Naive B cell (primary cell): Measurements from ENCODE around the gene CLIC3. TPM values are rescaled to one million over a fixed set of nuclear protein-coding genes. Genes with fewer than 3 reads are reported as not detected.

Experiments
- ATAC-seq, 2 donors: fragments of 150-1000 bp; cut with Tn5 transposase; 2 replicates each; pipeline ENCODE4 v1.10.0; 2021; ENCODE audit warnings: low read depth in 2 of 2, mild to moderate bottlenecking in 2 of 2, moderate library complexity in 2 of 2
- DNase-seq: peaks from one replicate; pipeline ENCODE4 v3.0.0; 2022
- H3K27ac Mint-ChIP-seq, 6 donors: one replicate each; pipeline ENCODE4 v1.8.0; 2020 to 2022; ENCODE audit warnings: mild to moderate bottlenecking in 6 of 6, mixed read lengths in 6 of 6, moderate library complexity in 5 of 6, inconsistent platforms in 2 of 6
- H3K27me3 Mint-ChIP-seq, 3 donors: one replicate each; pipeline ENCODE4 v1.8.0; 2021 to 2022; ENCODE audit warnings: mixed read lengths in 3 of 3, mild to moderate bottlenecking in 1 of 3
- H3K36me3 Mint-ChIP-seq, 2 donors: one replicate each; pipeline ENCODE4 v1.8.0; 2020 to 2022; ENCODE audit warnings: mixed read lengths in 2 of 2, inconsistent platforms in 1 of 2, mild to moderate bottlenecking in 1 of 2
- H3K4me1 Mint-ChIP-seq, 3 donors: one replicate each; pipeline ENCODE4 v1.8.0; 2020 to 2022; ENCODE audit warnings: mixed read lengths in 3 of 3, inconsistent platforms in 1 of 3, mild to moderate bottlenecking in 1 of 3, moderate library complexity in 1 of 3
- H3K4me3 Mint-ChIP-seq, 8 donors: one replicate each; pipeline ENCODE4 v1.8.0; 2020 to 2022; ENCODE audit warnings: mild to moderate bottlenecking in 8 of 8, mixed read lengths in 8 of 8, moderate library complexity in 8 of 8, inconsistent platforms in 2 of 8
- H3K9me3 Mint-ChIP-seq, 7 donors: one replicate each; pipeline ENCODE4 v1.8.0; 2020 to 2022; ENCODE audit warnings: mixed read lengths in 7 of 7, mild to moderate bottlenecking in 5 of 7, inconsistent platforms in 2 of 7, moderate library complexity in 1 of 7
- polyA plus RNA-seq, 6 donors: library from polyadenylated mRNA; unstranded; fragments of 300-500 nt; fragmentation: Illumina TruSeq; gene quantifications; one replicate each; pipeline ENCODE4 v1.2.3, GENCODE V29; 2021; ENCODE audit warnings: low read depth in 6 of 6

CLIC3 gene
- polyA plus RNA-seq, 6 donors from 2014 or later = 0.82 to 2.7 (median 1.1) TPM; not detected in 1

DNA sequence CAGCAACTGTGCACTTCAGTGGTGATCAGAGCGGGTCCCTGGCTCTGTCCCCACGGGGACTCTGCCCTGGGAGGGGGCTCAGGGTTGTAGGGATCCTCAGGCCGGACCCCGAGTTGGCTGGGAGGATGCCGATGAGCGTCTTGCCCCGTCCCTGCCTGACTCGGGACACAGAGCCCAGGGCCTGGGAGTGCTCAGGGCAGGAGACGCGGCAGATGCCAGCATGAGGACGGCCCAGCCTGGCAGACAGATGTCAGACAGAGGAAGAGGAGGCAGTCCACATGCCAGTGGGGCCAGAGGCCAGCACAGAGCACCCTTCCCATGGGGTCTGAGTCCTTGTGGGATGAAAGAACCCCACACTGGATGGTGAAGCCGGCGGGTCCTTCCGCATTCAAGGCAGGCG, 33.0 kb downstream of the CLIC3 start:
- Mint-ChIP-seq H3K4me3 (no peak overlapping the region), H3K9me3 (no peaks in the 10 kb centered on the region), H3K36me3 (no peaks in the 10 kb centered on the region), H3K27ac (no peak overlapping the region), H3K27me3 (peaks cover 9 to 19% (median 11%) of the 10 kb centered on the region in 3 donors), H3K4me1 (peaks cover 8 to 13% (median 9%) of the 10 kb centered on the region in 3 donors)
- ATAC-seq (no peak), DNase-seq (no peak)

DNA sequence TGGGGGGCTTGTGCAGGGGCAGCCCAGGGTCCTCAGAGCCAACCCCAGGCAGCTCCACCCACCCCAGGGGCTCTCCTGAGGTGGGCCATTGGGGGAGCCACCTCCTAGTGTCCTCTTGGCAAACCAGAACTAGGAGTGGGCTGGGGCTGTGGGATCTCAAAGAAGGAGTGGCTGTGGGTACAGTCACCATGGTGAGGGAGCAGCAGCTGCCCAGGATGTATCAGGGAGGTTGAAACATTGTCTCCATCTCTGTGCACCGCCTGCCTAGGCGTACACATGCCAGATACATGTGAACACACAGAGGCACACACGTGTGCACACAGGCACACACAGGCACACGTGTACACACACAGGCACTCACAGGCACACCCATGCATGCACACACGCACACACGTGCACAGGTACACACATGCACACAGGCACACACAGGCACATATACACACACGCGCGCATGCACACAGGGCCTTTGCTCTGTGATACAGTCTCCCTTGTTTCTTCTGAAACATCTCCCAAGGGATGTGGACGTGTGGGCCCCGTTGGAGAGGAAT, 33.6 kb downstream of the CLIC3 start:
- no peaks in the 10 kb centered on the region for H3K9me3 Mint-ChIP-seq
- peaks cover 8 to 13% (median 9%) of the 10 kb centered on the region in 3 donors for H3K4me1 Mint-ChIP-seq
- peak overlapping the region in 1 of 6 donors; percentile 54 for H3K27ac Mint-ChIP-seq
- ATAC-seq (no peak), DNase-seq (no peak)
- no peak overlapping the region for H3K4me3 Mint-ChIP-seq
- H3K27me3 Mint-ChIP-seq = peaks cover 9 to 19% (median 11%) of the 10 kb centered on the region in 3 donors
- H3K36me3 Mint-ChIP-seq = no peaks in the 10 kb centered on the region

DNA sequence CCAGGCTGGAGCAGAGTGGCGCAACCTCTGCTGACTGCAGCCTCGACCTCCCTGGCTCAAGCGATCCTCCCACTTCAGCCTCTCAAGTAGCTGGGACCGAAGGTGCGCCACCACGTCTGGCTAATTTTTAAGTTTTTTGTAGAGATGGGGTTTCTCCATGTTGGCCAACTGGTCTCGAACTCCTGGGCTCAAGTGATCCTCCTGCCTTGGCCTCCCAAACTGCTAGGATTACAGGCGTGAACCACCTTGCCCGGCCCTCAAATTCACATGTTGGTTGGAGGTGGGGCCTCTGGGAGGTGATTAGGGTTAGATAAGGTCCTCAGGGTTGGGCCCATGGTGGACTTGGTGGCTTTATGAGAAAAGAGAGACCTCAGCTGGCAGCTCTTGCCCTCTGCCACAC, 34.2 kb downstream of the CLIC3 start:
- no peak overlapping the region for H3K27ac Mint-ChIP-seq
- ATAC-seq = no peak
- H3K4me3 Mint-ChIP-seq = no peak overlapping the region
- H3K36me3 Mint-ChIP-seq = no peaks in the 10 kb centered on the region
- peaks cover 8 to 13% (median 9%) of the 10 kb centered on the region in 3 donors for H3K4me1 Mint-ChIP-seq
- H3K27me3 Mint-ChIP-seq = peaks cover 9 to 19% (median 11%) of the 10 kb centered on the region in 3 donors
- DNase-seq = no peak
- no peaks in the 10 kb centered on the region for H3K9me3 Mint-ChIP-seq

DNA sequence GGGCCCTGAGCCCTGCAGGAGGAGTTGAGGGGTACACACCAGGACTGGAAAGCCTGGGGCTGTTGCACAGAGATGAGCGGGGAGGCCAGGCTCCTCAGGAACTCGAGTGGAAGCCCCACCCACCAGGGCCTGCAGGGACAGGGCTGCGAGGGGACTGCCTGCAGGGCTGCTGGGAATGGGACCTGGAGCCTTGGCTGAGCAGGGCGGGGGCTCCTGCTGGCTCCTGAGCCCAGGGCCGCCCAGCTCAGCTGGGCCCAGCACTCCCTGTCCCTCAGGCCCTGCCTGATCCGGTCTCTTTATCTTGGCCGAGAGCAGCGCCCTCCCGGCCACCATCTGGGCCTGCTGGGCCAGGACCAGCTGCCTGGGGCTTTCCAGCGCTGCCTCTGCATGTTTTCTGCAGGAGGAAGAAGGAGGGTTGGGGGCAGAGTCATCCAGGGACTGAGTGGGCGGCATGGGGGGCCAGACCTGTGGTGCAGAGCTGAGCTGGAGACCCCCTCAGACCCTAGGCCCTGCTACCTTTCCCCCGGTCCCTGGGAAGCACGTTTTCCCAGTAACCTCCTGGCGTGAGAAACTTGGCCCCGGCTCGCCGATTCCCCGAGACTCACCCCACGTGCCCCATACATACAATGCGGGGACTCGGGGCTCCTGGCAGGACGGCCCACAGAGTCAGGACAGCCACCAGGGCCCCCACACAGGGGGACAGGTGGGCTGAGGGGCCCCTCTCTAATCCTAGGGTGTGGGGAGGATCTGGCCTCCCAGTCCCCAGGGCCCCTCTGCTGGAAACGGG, 34.9 kb downstream of the CLIC3 start:
- H3K36me3 Mint-ChIP-seq = peaks cover 0 to 6% of the 10 kb centered on the region in 2 donors
- DNase-seq (no peak), ATAC-seq (no peak)
- peaks cover 15 to 18% (median 15%) of the 10 kb centered on the region in 3 donors for H3K27me3 Mint-ChIP-seq
- no peak overlapping the region for H3K4me3 Mint-ChIP-seq
- H3K4me1 Mint-ChIP-seq = peaks cover 9 to 12% (median 11%) of the 10 kb centered on the region in 3 donors
- no peak overlapping the region for H3K27ac Mint-ChIP-seq
- peaks cover 0 to 5% (median 0%) of the 10 kb centered on the region in 7 donors for H3K9me3 Mint-ChIP-seq

DNA sequence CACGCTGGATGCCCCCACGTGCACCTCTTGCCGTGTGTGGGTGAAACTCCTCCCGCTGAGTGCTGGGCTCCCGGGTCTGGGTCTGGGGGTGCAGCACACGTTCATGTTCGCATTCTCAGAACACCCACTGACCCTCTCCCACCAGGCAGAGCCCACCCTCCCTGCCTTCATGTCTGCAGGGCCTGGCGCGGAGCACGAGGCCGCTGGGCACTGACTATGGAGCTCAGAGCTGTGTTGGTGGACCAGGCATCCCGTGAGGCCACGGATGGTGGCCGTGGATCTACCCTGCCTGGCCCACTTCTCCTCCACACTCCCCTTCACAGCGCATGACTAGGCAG, 35.5 kb downstream of the CLIC3 start:
- no peak for ATAC-seq
- H3K36me3 Mint-ChIP-seq = peaks cover 0 to 9% of the 10 kb centered on the region in 2 donors
- DNase-seq = no peak
- H3K4me3 Mint-ChIP-seq = no peak overlapping the region
- H3K9me3 Mint-ChIP-seq = peaks cover 0 to 7% (median 0%) of the 10 kb centered on the region in 7 donors
- H3K4me1 Mint-ChIP-seq = peaks cover 4 to 11% (median 5%) of the 10 kb centered on the region in 3 donors
- H3K27me3 Mint-ChIP-seq = peaks cover 11 to 15% (median 12%) of the 10 kb centered on the region in 3 donors
- H3K27ac Mint-ChIP-seq = no peak overlapping the region

DNA sequence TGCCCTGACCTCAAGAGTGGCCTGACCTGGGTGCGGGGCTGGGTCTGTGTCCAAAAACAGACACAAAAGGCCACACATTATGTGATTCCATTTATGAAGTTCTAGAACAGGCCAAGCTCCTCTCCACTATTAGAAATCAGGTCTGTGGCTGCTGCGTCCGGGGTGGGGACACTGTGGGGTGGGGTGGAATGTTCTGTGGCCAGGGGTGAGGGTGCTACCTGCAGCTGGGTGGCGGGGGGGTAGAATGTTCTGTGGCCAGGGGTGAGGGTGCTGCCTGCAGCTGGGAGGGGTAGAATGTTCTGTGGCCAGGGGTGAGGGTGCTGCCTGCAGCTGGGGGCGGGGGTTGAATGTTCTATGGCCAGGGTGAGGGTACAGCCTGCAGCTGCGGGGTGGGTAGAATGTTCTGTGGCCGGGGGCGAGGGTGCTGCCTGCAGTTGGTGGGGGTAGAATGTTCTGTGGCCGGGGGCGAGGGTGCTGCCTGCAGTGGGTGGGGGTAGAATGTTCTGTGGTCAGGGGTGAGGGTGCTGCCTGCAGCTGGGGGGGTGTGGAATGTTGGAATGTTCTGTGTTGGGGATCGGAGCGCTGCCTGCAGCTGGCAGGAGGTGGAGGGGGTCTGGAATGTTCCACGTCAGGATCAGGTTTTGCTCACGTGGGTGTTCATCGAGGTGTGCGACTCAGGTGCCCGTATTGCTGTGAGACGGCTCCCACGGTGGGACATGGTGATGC, 36.0 kb downstream of the CLIC3 start:
- no peak for DNase-seq
- peak overlapping the region in 1 of 8 donors; percentile 66 for H3K4me3 Mint-ChIP-seq
- peaks cover 8 to 10% (median 8%) of the 10 kb centered on the region in 3 donors for H3K27me3 Mint-ChIP-seq
- ATAC-seq = no peak
- H3K27ac Mint-ChIP-seq = no peak overlapping the region
- peaks cover 0 to 7% (median 0%) of the 10 kb centered on the region in 7 donors for H3K9me3 Mint-ChIP-seq
- peaks cover 0 to 8% (median 0%) of the 10 kb centered on the region in 3 donors for H3K4me1 Mint-ChIP-seq
- H3K36me3 Mint-ChIP-seq = peaks cover 0 to 9% of the 10 kb centered on the region in 2 donors

DNA sequence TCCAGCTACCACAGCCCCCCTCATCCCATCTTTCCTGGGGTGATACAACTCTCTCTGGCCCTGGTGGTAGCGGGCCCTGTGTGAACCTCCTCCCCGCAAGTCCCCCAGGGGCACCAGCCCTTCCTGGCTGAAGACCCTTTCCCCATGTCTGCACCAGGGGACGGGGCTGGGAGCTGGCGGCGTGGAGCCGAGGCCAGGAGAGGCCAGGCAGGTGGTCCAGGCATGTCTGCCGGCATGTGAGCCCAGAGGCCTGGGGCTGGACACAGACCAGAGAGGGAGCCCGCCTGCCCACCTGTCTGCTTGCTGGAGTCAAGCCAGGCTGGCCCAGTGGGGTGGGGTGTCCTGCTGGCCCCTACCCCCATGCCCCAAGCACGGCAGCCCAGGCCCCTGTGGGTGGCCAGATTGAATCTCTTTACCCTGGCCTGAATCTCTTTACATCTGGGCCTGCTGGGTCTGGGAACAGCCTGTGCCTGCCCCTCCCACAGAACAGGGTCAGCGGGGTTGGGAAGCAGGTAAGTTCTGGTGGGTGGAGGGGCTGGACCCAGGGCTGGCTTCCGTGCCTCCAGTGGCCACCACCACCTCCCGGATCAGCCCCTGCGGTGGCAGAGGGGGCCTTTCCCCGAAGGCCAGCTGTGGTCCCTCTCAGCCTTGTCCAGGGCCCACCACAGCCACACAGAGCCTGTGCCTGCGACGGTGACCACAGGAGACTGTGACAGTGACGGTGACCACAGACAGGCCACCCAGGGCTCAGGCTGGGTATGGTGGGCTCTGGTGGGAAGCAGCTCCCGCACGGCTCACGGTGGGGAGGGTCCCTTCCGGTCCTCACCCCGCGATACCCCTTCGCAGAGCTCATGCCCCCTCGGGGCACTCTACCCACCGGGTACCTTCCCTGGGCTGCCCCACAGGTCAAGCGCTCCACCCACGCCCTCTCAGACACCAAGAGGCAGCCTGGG, 37.2 kb downstream of the CLIC3 start:
- no peak for DNase-seq
- ATAC-seq = no peak
- peaks cover 8 to 18% (median 10%) of the 10 kb centered on the region in 3 donors for H3K27me3 Mint-ChIP-seq

DNA sequence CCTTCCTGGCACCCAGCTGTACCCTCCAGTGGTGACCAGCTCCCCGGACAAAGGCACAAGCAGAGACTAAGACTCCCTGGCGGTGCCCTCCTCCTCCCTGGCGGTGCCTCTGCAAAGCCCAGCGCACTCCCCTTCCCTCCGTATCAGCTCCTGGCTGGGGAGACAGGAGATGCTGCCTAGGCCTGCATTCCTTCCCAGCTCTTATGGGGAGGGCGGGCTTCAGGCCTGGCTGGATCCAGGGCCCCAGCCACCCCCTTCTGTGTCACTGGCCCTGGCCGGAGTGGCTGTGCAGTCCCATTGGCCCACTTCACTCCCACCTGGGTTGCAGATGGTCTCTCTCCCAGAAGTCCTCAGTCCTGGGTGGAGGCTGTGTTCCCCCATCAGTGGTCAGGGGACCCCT, 37.9 kb downstream of the CLIC3 start:
- peaks cover 8 to 18% (median 10%) of the 10 kb centered on the region in 3 donors for H3K27me3 Mint-ChIP-seq
- ATAC-seq = no peak
- no peak overlapping the region for H3K27ac Mint-ChIP-seq
- no peak for DNase-seq
- H3K9me3 Mint-ChIP-seq = peaks cover 0 to 7% (median 0%) of the 10 kb centered on the region in 7 donors
- H3K4me3 Mint-ChIP-seq = no peak overlapping the region
- H3K36me3 Mint-ChIP-seq = peaks cover 0 to 9% of the 10 kb centered on the region in 2 donors
- H3K4me1 Mint-ChIP-seq = peaks cover 0 to 8% (median 0%) of the 10 kb centered on the region in 3 donors

More for the DNA sequence above, 37.2 kb downstream of the CLIC3 start:
- peak overlapping the region in 2 of 6 donors; percentile 44 to 81 for H3K27ac Mint-ChIP-seq
- H3K4me3 Mint-ChIP-seq = no peak overlapping the region
- H3K4me1 Mint-ChIP-seq = peaks cover 0 to 8% (median 0%) of the 10 kb centered on the region in 3 donors
- H3K9me3 Mint-ChIP-seq = peaks cover 0 to 7% (median 0%) of the 10 kb centered on the region in 7 donors
- H3K36me3 Mint-ChIP-seq = peaks cover 0 to 9% of the 10 kb centered on the region in 2 donors

DNA sequence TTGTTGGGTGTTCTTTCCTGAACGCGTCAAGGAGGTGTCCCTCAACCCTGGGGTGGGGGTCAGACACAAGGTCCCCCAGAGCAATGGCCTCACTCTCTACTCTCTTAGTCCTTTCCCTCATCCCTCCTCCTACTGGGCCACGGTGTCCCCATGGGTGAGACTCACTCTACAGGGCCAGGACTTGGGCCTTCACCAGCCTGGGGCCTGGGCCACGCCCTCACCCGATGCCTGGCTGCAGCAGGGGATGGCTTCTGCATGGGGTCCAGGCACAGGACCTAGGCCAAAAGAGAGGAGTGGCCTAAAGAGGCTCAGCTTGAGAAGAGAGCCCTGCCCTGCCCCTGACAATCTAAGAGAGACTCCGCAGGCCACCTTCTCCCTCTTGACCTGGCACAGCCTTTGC, 38.5 kb downstream of the CLIC3 start:
- no peak overlapping the region for H3K27ac Mint-ChIP-seq
- H3K4me3 Mint-ChIP-seq = peak overlapping the region in 1 of 8 donors; percentile 15
- H3K4me1 Mint-ChIP-seq = peaks cover 0 to 8% (median 0%) of the 10 kb centered on the region in 3 donors

DNA sequence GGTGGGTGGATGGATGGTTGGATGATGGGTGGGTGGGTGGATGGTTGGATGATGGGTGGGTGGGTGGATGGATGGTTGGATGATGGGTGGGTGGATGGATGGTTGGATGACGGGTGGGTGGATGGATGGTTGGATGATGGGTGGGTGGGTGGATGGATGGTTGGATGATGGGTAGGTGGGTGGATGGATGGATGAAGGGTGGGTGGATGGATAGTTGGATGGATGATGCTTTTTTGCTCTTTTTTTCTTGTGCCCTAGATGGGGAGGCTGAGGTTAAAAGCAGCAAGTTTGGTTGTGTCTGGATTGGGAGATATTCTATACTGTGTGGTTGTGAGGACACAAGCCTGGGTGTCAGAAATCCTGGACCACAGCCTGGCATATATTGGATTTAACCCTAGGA, 38.9 kb downstream of the CLIC3 start:
- ATAC-seq (no peak), DNase-seq (no peak)
- peaks cover 4 to 11% (median 10%) of the 10 kb centered on the region in 3 donors for H3K27me3 Mint-ChIP-seq
- H3K4me3 Mint-ChIP-seq = no peak overlapping the region
- peaks cover 0 to 7% (median 0%) of the 10 kb centered on the region in 7 donors for H3K9me3 Mint-ChIP-seq
- H3K36me3 Mint-ChIP-seq = peaks cover 0 to 9% of the 10 kb centered on the region in 2 donors
- peaks cover 0 to 8% (median 0%) of the 10 kb centered on the region in 3 donors for H3K4me1 Mint-ChIP-seq
- no peak overlapping the region for H3K27ac Mint-ChIP-seq

More for the DNA sequence above, 38.5 kb downstream of the CLIC3 start:
- Mint-ChIP-seq H3K36me3 (peaks cover 0 to 9% of the 10 kb centered on the region in 2 donors), H3K9me3 (peaks cover 0 to 7% (median 0%) of the 10 kb centered on the region in 7 donors), H3K27me3 (peaks cover 6 to 13% (median 10%) of the 10 kb centered on the region in 3 donors)
- DNase-seq (no peak), ATAC-seq (no peak)

DNA sequence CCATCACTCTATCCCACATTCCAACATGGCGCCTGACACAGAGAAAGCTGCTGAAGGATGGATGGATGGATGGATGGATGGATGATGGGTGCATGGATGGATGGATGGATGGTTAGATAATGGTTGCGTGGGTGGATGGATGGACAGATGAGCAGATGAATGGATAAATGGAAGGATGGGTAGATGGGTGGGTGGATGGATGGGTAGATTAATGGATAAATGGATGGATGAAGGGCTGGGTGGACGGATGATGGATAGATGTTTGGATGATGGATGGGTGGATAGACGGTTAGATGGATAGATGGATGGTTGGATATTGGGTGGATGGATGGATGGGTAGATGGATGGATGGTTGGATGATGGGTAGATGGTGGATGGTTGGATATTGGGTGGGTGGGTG, 39.8 kb downstream of the CLIC3 start:
- DNase-seq = no peak
- peaks cover 0 to 9% of the 10 kb centered on the region in 2 donors for H3K36me3 Mint-ChIP-seq
- H3K4me1 Mint-ChIP-seq = peaks cover 0 to 8% (median 0%) of the 10 kb centered on the region in 3 donors
- H3K27me3 Mint-ChIP-seq = peaks cover 4 to 11% (median 10%) of the 10 kb centered on the region in 3 donors
- ATAC-seq = no peak
- peaks cover 0 to 7% (median 0%) of the 10 kb centered on the region in 7 donors for H3K9me3 Mint-ChIP-seq
- no peak overlapping the region for H3K27ac Mint-ChIP-seq
- H3K4me3 Mint-ChIP-seq = no peak overlapping the region

DNA sequence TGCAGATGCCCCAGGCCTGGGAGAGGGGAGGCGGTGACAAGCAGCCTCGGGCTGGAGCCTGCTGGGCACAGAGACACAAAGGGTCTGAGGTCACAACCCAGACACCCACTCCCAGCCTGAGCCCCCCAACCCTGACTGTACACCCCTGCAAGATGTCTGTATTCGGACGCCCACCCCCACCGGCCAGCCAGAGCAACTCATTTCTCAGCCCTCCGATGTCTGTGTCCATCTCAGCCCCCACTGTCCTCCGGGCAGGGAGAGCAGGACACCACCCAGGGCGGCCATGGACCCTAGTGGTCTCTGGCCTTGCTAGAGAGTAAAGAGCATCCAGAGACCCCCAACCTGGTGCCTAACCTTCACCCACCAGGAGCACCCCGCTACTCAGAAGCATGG, 40.4 kb downstream of the CLIC3 start:
- Mint-ChIP-seq H3K4me3 (no peak overlapping the region), H3K36me3 (peaks cover 0 to 9% of the 10 kb centered on the region in 2 donors), H3K9me3 (peaks cover 0 to 7% (median 0%) of the 10 kb centered on the region in 7 donors), H3K4me1 (peaks cover 0 to 8% (median 0%) of the 10 kb centered on the region in 3 donors), H3K27ac (no peak overlapping the region), H3K27me3 (peaks cover 4 to 11% (median 10%) of the 10 kb centered on the region in 3 donors)
- no peak for ATAC-seq
- no peak for DNase-seq
